ENCODE results near the gene MAP1LC3B2. TPM values are rescaled to one million over a fixed set of nuclear protein-coding genes. Genes with fewer than 3 reads are reported as not detected.

Gene MAP1LC3B2
- total RNA-seq, 2 donors from 2014 or later = 0.66 TPM; not detected in 1

- Mint-ChIP-seq H3K27ac (no peak overlapping the region), H3K9me3 (no peaks in the 10 kb centered on the region), H3K36me3 (no peaks in the 10 kb centered on the region)
- ATAC-seq = no peak
- DNase-seq (ENCODE audit: low spot score in 2 of 2) = no peak
Observed at GRCh38 chr12:116613256-116613655, 54.1 kb downstream of the MAP1LC3B2 start.

- no peaks in the 10 kb centered on the region for H3K9me3 Mint-ChIP-seq
- H3K27ac Mint-ChIP-seq = no peak overlapping the region
- H3K36me3 Mint-ChIP-seq = no peaks in the 10 kb centered on the region
- no peak for DNase-seq (ENCODE audit: low spot score in 2 of 2)
- ATAC-seq = no peak
Observed at GRCh38 chr12:116614194-116614915, 55.2 kb downstream of the MAP1LC3B2 start.

DNA sequence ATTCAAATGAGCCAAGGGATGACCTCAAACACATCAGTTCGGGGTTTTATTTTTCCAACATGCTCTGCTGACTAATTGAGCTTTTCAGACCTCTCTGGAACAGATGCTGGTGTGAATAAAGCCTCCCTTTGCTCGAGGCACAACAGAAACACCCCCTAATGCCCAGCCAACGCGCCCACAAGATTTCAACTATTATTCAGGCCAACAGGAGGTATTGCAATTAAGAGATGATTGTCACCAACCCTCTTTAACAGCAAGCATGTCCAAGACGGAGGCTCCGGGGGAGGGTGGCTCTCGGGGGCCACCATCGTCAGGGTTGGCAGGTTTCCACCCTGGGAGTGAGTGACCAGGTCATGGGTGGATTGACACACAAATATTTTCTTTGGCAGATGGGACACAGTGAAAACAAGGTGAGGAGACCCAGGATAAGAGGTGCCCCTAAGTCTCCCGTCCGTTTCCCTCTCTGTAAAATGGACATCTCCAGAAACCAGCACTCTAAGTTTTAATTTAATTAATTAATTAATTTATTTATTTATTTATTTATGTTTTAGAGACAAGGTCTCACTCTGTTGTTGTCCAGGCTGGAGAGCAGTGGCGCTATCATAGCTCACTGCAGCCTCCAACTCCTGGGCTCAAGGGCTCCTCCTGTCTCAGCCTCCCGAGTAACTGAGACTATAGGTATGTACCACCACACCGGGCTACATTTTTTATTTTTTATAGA is 56.1 kb downstream of the MAP1LC3B2 start:
- DNase-seq (ENCODE audit: low spot score in 2 of 2) (no peak), ATAC-seq (no peak)
- Mint-ChIP-seq H3K36me3 (no peaks in the 10 kb centered on the region), H3K9me3 (no peaks in the 10 kb centered on the region), H3K27ac (no peak overlapping the region)

DNA sequence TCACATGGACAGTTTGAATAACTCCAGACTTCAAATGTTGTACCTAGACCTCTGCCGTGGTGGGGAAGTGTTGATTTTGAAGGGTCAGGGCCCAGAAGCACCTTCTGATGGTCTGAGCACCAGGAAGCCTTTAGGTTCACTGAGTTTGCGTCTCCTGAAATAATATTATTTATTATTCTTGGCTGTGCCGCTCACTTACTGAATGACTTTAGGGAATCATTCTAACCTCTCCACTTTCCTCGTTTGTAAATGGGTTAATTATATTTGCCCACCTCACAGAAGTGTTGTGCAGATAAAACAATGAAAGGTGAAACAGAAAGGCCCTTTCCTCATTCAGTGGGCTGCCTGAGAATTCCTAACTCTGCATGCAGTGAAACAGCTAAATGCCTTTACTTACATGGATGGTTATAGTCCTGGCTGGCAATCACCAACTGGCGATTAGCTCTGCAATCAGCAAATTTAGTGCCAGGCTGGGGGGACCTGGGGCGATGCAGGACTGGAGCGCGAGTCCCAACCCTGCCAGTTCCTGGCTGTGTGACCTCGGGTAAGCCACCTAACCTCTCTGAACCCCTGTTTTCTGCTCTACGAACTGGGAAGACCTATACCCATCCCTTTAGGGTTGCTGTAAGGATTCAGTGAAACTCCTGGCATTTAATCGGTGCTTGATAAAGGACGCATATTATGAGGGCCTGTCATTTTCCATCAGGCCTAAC is 57.5 kb downstream of the MAP1LC3B2 start:
- no peak for ATAC-seq
- H3K36me3 Mint-ChIP-seq = no peaks in the 10 kb centered on the region
- no peak for DNase-seq (ENCODE audit: low spot score in 2 of 2)
- no peak overlapping the region for H3K27ac Mint-ChIP-seq
- H3K9me3 Mint-ChIP-seq = no peaks in the 10 kb centered on the region

DNA sequence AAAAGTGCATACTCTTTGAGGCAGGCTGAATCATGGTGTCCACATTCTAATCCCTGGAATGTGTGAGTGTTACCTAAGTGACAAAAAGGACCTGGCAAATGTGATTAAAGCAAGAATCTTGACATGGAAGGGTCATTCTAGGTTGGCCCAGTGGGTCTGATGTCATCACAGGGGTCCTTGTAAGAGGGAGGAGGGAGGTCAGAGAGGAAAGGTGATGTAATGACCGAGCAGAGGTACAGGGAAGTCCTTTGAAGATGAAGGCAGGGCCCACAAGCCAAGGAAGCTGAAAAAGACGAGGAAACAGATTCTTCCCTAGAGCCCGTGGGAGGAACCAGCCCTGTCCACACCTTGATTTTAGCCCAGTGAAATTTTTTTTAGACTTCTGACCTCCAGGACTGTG is 60.1 kb downstream of the MAP1LC3B2 start:
- ATAC-seq (no peak), DNase-seq (ENCODE audit: low spot score in 2 of 2) (no peak)
- Mint-ChIP-seq H3K9me3 (peaks cover 17% of the 10 kb centered on the region in 2 donors), H3K36me3 (peaks cover 15 to 16% of the 10 kb centered on the region in 2 donors), H3K27ac (no peak overlapping the region)

DNA sequence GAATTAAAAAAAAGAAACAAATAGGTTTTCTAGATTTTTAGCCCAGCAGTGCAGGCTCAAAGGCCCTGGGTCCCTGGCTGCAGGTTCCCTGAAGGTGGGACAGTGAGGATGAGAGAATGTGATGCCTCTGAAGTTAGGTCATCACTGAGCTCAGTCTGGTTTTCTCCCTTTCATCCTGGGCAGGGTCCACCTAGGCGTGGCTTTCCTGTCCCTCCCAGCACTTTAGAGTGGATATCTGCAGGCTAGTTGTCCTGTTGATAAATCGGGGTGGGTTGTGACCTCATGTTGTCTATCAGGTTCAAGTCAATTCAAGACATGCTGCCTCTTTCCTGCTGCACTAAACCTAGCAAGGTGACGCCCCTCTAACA is 60.9 kb downstream of the MAP1LC3B2 start:
- ATAC-seq = no peak
- Mint-ChIP-seq H3K9me3 (peaks cover 17% of the 10 kb centered on the region in 2 donors), H3K27ac (no peak overlapping the region), H3K36me3 (peaks cover 15 to 16% of the 10 kb centered on the region in 2 donors)
- no peak for DNase-seq (ENCODE audit: low spot score in 2 of 2)

DNA sequence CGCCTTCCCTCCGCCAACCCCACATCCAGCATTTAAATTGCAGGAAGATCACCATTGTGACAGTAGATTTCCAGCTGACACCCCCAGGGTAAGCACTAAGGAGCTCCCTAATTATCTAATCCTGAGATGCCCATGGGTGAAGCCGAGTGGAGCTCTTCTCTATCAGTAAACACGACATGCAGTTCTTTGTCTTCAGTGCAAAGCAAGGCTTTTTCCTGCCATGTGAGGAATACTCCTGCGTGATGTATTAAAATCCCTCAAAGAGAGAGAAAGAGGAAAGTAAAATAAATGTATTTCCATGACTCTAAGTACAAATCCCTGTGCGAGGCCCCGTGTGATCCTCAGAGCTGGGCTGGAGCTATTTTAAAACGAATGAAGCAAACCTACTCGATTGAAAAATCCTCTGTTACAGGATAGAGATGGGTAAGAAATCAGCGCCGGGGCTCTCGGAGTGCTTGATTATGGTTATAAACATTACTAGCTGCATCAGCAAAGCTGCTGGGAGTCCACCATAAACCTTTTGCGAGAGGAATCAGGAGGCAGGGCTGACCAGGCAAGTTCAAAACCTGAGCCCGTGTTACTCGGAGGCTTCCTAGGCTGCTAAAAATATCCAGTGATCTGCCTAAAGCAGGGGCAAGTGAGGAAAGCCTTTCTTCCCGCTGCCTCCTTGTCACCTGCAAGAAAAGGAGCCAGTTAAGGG is 61.5 kb downstream of the MAP1LC3B2 start:
- DNase-seq (ENCODE audit: low spot score in 2 of 2) (no peak), ATAC-seq (no peak)
- Mint-ChIP-seq H3K36me3 (peaks cover 15 to 16% of the 10 kb centered on the region in 2 donors), H3K27ac (no peak overlapping the region), H3K9me3 (peaks cover 17% of the 10 kb centered on the region in 2 donors)

- Mint-ChIP-seq H3K36me3 (peaks cover 15 to 16% of the 10 kb centered on the region in 2 donors), H3K9me3 (peaks cover 17% of the 10 kb centered on the region in 2 donors), H3K27ac (no peak overlapping the region)
- no peak for DNase-seq (ENCODE audit: low spot score in 2 of 2)
- ATAC-seq = no peak
Observed at GRCh38 chr12:116621194-116621593, 62.0 kb downstream of the MAP1LC3B2 start.

- H3K27ac Mint-ChIP-seq = no peak overlapping the region
Observed at GRCh38 chr12:116624516-116624915, 65.3 kb downstream of the MAP1LC3B2 start.

DNA sequence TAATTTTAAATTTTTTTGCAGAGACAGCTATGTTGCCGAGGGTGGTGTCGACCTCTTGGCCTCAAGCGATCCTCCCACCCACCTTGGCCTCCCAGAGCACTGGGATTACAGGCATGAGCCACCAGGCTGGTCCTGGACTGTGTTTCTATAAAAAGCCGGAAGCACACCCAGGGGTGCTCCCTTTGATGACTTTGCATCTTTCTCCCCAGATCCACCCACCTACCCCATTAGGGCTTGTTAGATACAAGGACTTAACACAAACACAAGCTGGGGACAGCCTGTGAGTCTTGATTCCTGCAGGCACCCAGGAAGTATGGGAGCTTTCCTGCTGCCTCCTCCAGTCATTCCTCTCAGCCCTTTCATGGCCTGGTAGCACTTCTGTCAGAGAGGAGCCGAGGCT is 67.0 kb downstream of the MAP1LC3B2 start:
- peaks cover 17% of the 10 kb centered on the region in 2 donors for H3K9me3 Mint-ChIP-seq
- H3K27ac Mint-ChIP-seq = no peak overlapping the region
- no peak for ATAC-seq
- DNase-seq (ENCODE audit: low spot score in 2 of 2) = no peak
- peaks cover 15 to 16% of the 10 kb centered on the region in 2 donors for H3K36me3 Mint-ChIP-seq

More at GRCh38 chr12:116624516-116624915, 65.3 kb downstream of the MAP1LC3B2 start:
- DNase-seq (ENCODE audit: low spot score in 2 of 2) (no peak), ATAC-seq (no peak)
- peaks cover 17% of the 10 kb centered on the region in 2 donors for H3K9me3 Mint-ChIP-seq
- H3K36me3 Mint-ChIP-seq = peaks cover 15 to 16% of the 10 kb centered on the region in 2 donors

Other genes starting within 250 kb of the MAP1LC3B2 start
- gene SPRING1, start 178.7 kb downstream of the MAP1LC3B2 start, total RNA-seq = 10 to 100 TPM; 20.2 to 32.4 TPM
- 10 to 100 TPM; 14.9 to 25.5 TPM for gene RNFT2, start 178.9 kb downstream of the MAP1LC3B2 start, total RNA-seq

All from activated naive CD4-positive, alpha-beta T cell treated with anti-CD3 and anti-CD28 coated beads, Interleukin-2, amount 50 U/mL, for 72 hours (primary cell).